Activated CD4-positive, CD25-positive, alpha-beta regulatory T cell treated with anti-CD3 and anti-CD28 coated beads, Interleukin-2, amount 50 U/mL, for 72 hours (primary cell): ENCODE measurements around the gene ZFP82.
A peak's percentile ranks its signal among the peaks of the same experiment; 100 is the strongest.

ENCODE experiments used
- DNase-seq: peaks from one replicate; pipeline ENCODE4 v3.0.0; 2021

The ZFP82 gene

GRCh38 chr19:36418287-36419001 lies at the start of gene ZFP82:
Gene ZFP82 (minus strand): TSS chr19:36418644. CDS start chr19:36409789, 8,855 bp downstream.
- peak; percentile 81 for DNase-seq

GRCh38 chr19:36460046-36460445 lies 41.6 kb upstream of the ZFP82 start:
- DNase-seq: no peak

GRCh38 chr19:36456831-36457230 lies 38.4 kb upstream of the ZFP82 start:
- no peak for DNase-seq

GRCh38 chr19:36449059-36449670 lies 30.7 kb upstream of the ZFP82 start:
- no peak for DNase-seq

- DNase-seq: no peak
Measured at GRCh38 chr19:36441339-36441738, 22.9 kb upstream of the ZFP82 start.

GRCh38 chr19:36436531-36436930 lies 18.1 kb upstream of the ZFP82 start:
- DNase-seq: no peak

- DNase-seq: no peak
Measured at GRCh38 chr19:36423925-36424324, 5.5 kb upstream of the ZFP82 start.

GRCh38 chr19:36421749-36422481 lies 3.5 kb upstream of the ZFP82 start:
- no peak for DNase-seq

GRCh38 chr19:36420961-36421748 lies 2.7 kb upstream of the ZFP82 start:
- DNase-seq: no peak

GRCh38 chr19:36417752-36418286 lies 625 bp downstream of the ZFP82 start:
- peak; percentile 29 for DNase-seq

GRCh38 chr19:36409841-36410240 lies 8.6 kb downstream of the ZFP82 start:
- DNase-seq: no peak

GRCh38 chr19:36408101-36408500 lies 10.3 kb downstream of the ZFP82 start:
- no peak for DNase-seq

GRCh38 chr19:36404498-36404897 lies 13.9 kb downstream of the ZFP82 start:
- no peak for DNase-seq

GRCh38 chr19:36401475-36401874 lies 17.0 kb downstream of the ZFP82 start:
- DNase-seq: no peak

GRCh38 chr19:36398571-36398970 lies 19.9 kb downstream of the ZFP82 start:
- no peak for DNase-seq

GRCh38 chr19:36392916-36393673 lies 25.3 kb downstream of the ZFP82 start:
- no peak for DNase-seq

GRCh38 chr19:36379510-36379819 lies 39.0 kb downstream of the ZFP82 start:
- DNase-seq: no peak

GRCh38 chr19:36378625-36379509 lies 39.6 kb downstream of the ZFP82 start, which contains the start of gene ZFP14:
Gene ZFP14 (minus strand): TSS chr19:36379201. CDS start chr19:36367892, 11,309 bp downstream.
- peak; percentile 91 for DNase-seq

GRCh38 chr19:36377541-36378178 lies 40.8 kb downstream of the ZFP82 start:
- no peak for DNase-seq

GRCh38 chr19:36373638-36374156 lies 44.7 kb downstream of the ZFP82 start:
- DNase-seq: no peak
